ENCODE data around the gene RAB3B.

Gene RAB3B

DNA sequence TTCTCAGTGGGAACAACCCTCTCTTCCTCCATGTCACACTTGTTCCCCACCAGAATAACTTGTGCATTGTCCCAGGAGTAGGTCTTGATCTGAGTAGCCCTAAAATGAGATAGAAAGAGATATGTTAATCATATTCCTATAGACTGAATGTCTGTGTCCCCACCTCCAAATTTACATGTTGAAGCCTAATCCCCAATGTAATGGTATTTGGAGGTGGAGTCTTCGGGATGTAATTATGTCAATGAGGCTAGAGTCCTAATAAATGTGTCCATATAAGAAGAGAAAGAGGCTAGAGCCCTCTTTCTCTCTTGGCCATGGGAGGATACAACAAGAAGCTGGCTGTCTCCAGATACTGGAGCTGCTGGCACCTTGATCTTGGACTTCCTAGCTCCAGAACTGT, 57.2 kb downstream of the RAB3B start:
- TF ChIP-seq TCF12 (IDR thresholded peaks at IDR 0.05; ENCODE audit: low read depth): no peak
- no peak for TF ChIP-seq EP300 (IDR thresholded peaks at IDR 0.05; ENCODE audit: borderline replicate concordance)
- TF ChIP-seq, protein P1, sequence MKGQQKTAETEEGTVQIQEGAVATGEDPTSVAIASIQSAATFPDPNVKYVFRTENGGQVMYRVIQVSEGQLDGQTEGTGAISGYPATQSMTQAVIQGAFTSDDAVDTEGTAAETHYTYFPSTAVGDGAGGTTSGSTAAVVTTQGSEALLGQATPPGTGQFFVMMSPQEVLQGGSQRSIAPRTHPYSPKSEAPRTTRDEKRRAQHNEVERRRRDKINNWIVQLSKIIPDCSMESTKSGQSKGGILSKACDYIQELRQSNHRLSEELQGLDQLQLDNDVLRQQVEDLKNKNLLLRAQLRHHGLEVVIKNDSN (IDR thresholded peaks at IDR 0.05): no peak
- no peak for TF ChIP-seq ZBTB7A (IDR thresholded peaks at IDR 0.05; ENCODE audit: low read depth)
- TF ChIP-seq, protein P2, sequence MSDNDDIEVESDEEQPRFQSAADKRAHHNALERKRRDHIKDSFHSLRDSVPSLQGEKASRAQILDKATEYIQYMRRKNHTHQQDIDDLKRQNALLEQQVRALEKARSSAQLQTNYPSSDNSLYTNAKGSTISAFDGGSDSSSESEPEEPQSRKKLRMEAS (IDR thresholded peaks at IDR 0.05): no peak
- no peak for TF ChIP-seq CEBPB (IDR thresholded peaks at IDR 0.05)

DNA sequence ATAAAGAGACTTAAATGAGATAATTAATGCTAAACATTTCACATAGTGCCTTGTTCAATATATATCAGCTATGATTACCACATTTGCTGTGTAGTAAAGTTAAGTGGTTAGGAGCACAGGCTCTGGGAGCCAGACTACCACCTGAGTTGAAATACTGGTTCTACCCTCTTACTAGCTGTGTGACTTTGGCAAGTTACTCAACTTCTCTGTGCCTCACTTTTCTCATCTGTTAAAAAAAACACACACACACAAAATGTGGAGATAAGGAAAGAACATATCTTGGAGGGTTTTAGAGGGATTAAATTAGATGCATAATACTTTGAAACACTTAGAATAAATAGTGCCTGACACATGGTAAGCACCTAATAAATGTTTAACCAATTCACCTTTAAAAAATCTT, 60.2 kb downstream of the RAB3B start:
- no peak for TF ChIP-seq TEAD4 (IDR thresholded peaks at IDR 0.05)
- no peak for TF ChIP-seq YY1 (IDR thresholded peaks at IDR 0.05; ENCODE audit: low read depth)
- TF ChIP-seq NFIC (IDR thresholded peaks at IDR 0.05): no peak
- TF ChIP-seq, protein P2 (IDR thresholded peaks at IDR 0.05): no peak
- TF ChIP-seq, protein P1 (IDR thresholded peaks at IDR 0.05): no peak
- TF ChIP-seq FOXM1 (IDR thresholded peaks at IDR 0.05; ENCODE audit: borderline replicate concordance, low read depth): no peak

DNA sequence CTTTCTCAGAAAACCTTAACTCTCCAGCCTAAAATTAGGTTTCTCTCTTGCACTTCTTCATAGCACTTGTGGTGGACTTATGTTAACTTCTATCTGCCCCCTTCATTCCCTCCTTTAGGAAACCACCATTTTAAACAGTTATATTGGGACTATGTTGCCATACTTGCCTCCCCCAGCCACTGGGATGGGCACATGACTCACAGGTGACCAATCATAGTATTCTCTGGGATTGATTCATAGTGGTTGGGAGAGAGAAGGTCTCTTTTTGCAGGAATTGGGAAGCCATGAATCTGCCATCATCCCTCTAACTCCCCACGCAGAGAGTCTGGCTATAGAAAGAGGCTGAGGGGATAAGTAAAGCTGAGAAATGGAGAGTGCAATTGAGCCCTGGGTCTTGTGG, 61.6 kb downstream of the RAB3B start:
- no peak for TF ChIP-seq EGR1 (IDR thresholded peaks at IDR 0.05)
- TF ChIP-seq, protein P1 (IDR thresholded peaks at IDR 0.05): peak; percentile 62
- TF ChIP-seq YY1 (IDR thresholded peaks at IDR 0.05; ENCODE audit: low read depth): no peak

DNA sequence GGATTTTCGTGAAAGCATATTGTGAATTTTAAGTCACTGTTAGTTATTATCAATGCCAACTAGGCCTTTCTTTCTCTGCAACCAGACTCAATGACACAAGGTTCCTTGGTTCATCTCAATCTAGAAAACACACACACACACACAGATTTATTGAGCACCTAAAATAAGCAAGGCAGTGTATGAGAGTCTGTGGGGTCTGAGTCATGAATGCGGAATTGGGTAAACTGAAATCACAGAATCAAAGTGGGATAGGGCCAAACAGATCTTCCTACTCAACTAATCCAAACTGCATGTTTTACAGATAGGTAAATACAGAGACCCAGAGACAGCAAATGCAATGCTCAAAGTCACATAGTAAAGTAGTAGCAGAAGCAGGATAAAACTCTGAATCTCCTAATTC, 63.5 kb downstream of the RAB3B start:
- TF ChIP-seq EGR1 (IDR thresholded peaks at IDR 0.05) (no peak), YY1 (IDR thresholded peaks at IDR 0.05; ENCODE audit: low read depth) (no peak), TEAD4 (IDR thresholded peaks at IDR 0.05) (no peak), NFIC (IDR thresholded peaks at IDR 0.05) (no peak), CEBPB (IDR thresholded peaks at IDR 0.05) (no peak), TCF12 (IDR thresholded peaks at IDR 0.05; ENCODE audit: low read depth) (no peak), TAF1 (IDR thresholded peaks at IDR 0.05; ENCODE audit: low read depth) (no peak), CREB1 (IDR thresholded peaks at IDR 0.05; ENCODE audit: low read depth) (no peak), RAD21 (IDR thresholded peaks at IDR 0.05; ENCODE audit: low read depth) (no peak), FOXM1 (IDR thresholded peaks at IDR 0.05; ENCODE audit: borderline replicate concordance, low read depth) (no peak), EP300 (IDR thresholded peaks at IDR 0.05; ENCODE audit: borderline replicate concordance) (no peak), ZBTB7A (IDR thresholded peaks at IDR 0.05; ENCODE audit: low read depth) (no peak)
- TF ChIP-seq, protein P1 (IDR thresholded peaks at IDR 0.05): no peak
- TF ChIP-seq, protein P2 (IDR thresholded peaks at IDR 0.05): no peak
- TF ChIP-seq, protein P3, sequence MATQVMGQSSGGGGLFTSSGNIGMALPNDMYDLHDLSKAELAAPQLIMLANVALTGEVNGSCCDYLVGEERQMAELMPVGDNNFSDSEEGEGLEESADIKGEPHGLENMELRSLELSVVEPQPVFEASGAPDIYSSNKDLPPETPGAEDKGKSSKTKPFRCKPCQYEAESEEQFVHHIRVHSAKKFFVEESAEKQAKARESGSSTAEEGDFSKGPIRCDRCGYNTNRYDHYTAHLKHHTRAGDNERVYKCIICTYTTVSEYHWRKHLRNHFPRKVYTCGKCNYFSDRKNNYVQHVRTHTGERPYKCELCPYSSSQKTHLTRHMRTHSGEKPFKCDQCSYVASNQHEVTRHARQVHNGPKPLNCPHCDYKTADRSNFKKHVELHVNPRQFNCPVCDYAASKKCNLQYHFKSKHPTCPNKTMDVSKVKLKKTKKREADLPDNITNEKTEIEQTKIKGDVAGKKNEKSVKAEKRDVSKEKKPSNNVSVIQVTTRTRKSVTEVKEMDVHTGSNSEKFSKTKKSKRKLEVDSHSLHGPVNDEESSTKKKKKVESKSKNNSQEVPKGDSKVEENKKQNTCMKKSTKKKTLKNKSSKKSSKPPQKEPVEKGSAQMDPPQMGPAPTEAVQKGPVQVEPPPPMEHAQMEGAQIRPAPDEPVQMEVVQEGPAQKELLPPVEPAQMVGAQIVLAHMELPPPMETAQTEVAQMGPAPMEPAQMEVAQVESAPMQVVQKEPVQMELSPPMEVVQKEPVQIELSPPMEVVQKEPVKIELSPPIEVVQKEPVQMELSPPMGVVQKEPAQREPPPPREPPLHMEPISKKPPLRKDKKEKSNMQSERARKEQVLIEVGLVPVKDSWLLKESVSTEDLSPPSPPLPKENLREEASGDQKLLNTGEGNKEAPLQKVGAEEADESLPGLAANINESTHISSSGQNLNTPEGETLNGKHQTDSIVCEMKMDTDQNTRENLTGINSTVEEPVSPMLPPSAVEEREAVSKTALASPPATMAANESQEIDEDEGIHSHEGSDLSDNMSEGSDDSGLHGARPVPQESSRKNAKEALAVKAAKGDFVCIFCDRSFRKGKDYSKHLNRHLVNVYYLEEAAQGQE (IDR thresholded peaks at IDR 0.05; ENCODE audit: low read depth): no peak

DNA sequence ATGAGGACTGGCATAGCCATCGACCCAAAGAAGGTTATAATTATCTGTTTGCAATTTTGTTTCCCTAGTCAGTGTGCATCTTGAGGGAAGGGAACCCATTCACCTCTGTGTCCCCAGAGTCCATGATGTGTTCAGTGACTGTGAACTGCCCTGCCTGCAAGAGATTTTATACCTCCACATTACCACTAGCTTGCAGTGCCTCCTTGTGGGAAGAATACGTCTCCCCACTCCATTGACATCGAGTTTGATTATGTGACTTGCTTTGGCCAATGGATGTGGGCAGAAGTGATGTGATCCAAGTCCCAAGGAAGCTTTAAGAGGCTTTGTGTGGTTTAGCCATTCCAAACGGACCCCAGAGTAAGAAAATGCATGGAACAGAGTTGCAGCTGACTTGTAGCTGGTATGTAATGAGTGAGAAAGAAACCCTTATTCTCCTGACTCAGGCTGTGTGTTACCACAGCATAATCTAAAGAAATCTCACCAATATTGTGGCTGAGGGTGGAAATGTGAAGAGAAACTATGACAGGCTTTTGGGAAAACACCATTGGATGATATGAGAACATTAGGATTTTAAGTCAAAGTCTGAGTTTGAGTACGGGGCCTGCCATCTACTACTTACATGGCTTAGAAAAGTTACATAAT, 64.2 kb downstream of the RAB3B start:
- TF ChIP-seq, protein P3 (IDR thresholded peaks at IDR 0.05; ENCODE audit: low read depth): no peak
- peak; percentile 55 for TF ChIP-seq RAD21 (IDR thresholded peaks at IDR 0.05; ENCODE audit: low read depth)

DNA sequence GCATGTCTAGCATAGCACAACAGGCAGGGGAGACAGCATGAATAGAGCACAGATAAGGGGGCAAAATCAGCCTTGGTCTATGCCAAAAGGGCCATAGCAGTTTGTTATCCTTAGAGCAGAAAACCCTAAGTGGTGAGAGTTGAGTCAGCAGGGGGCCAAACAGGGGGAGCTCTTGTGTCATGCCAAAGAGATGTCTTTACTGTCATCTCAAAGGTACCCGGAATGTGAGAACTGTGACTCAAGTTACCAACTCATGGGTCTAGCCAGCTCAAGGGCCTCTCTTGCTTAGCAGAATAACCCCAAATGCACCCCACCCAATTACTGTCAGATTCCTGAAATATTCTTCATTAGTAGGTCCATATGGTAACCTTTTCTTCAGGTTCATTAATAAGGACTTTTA, 66.0 kb downstream of the RAB3B start:
- TF ChIP-seq, protein P1 (IDR thresholded peaks at IDR 0.05): no peak
- TF ChIP-seq TAF1 (IDR thresholded peaks at IDR 0.05; ENCODE audit: low read depth) (no peak), EP300 (IDR thresholded peaks at IDR 0.05; ENCODE audit: borderline replicate concordance) (no peak), ZBTB7A (IDR thresholded peaks at IDR 0.05; ENCODE audit: low read depth) (no peak)

All from Ishikawa (cell line).